HCT116 (cell line): ENCODE data around the gene TBX20. TPM values are rescaled to one million over a fixed set of nuclear protein-coding genes. Genes with fewer than 3 reads are reported as not detected.

ENCODE experiments used
- ATAC-seq: fragments of 200-7000 bp; cut with Tn5 transposase; 2 replicates; pipeline ENCODE4 v1.9.1; 2020; ENCODE audit warnings: mild to moderate bottlenecking, moderate library complexity
- BruUV-seq: library from RNA; stranded (reverse); fragments of 400-500 nt; replicated peaks from 2 replicates; lab custom pipeline; 2021; lab: Mats Ljungman, UMichigan
- CTCF ChIA-PET: fragments of 300-600 bp; sonication (Branson Sonifier 250); formaldehyde crosslinking; loops from one replicate; lab custom pipeline; 2021; ENCODE audit warnings: antibody characterized with exemption; lab: Charles Lee
- POLR2A ChIA-PET: fragments of 300-600, 350-600 bp; sonication (Branson Sonifier 250); formaldehyde crosslinking; loops from one replicate; lab custom pipeline; 2021; ENCODE audit warnings: antibody characterized with exemption; lab: Charles Lee
- RAD21 ChIA-PET, 2 experiments: fragments of 300-600 bp; sonication (Branson Sonifier 250); formaldehyde crosslinking; loops; one replicate each; lab custom pipeline; 2023; ENCODE audit warnings: low total read pairs in 2 of 2; ENCODE audit not compliant: uncharacterized antibody in 2 of 2, unreplicated experiment in 2 of 2, low non-redundant PET in 1 of 2; lab: Charles Lee
- DNase-seq: peaks from one replicate; pipeline ENCODE4 v3.0.0-alpha.2; 2010; ENCODE audit warnings: low read depth, low spot score
- H2AFZ ChIP-seq: fragments of 200-600 bp; shearing (Covaris generic), sonication (generic); 2 replicates; pipeline ENCODE4 v1.6.1; 2017; ENCODE audit warnings: low read depth, mixed run types, mixed read lengths, antibody characterized with exemption, low read length; ENCODE audit not compliant: poor library complexity, severe bottlenecking
- H3K27ac ChIP-seq: 2 replicates; pipeline ENCODE4 v1.5.1; 2012; ENCODE audit warnings: low read depth, low read length
- H3K27me3 ChIP-seq: fragments of 200-600 bp; sonication (generic); 2 replicates; pipeline ENCODE4 v1.6.1; 2016; ENCODE audit warnings: mixed run types, low read length, mixed read lengths; ENCODE audit not compliant: insufficient read depth
- H3K36me3 ChIP-seq, 2 experiments: fragments of 200-500 bp in 1 of 2; fragments of 200-600 bp in 1 of 2; sonication (Bioruptor generic) in 1 of 2; sonication (generic) in 1 of 2; 2 replicates each; pipeline versions ENCODE4 v1.5.1 to v1.6.1; 2014 to 2016; ENCODE audit warnings: low read length in 2 of 2, inconsistent platforms in 1 of 2, mixed read lengths in 1 of 2, mixed run types in 1 of 2; ENCODE audit not compliant: insufficient read depth in 2 of 2, control insufficient read depth in 1 of 2
- H3K4me1 ChIP-seq, 2 experiments: fragments of 200-600 bp in 1 of 2; sonication (generic) in 1 of 2; 2 replicates each; pipeline versions ENCODE4 v1.5.1 to v1.6.1; 2012 to 2017; ENCODE audit warnings: low read length in 2 of 2, inconsistent platforms in 1 of 2, mild to moderate bottlenecking in 1 of 2, mixed read lengths in 1 of 2, mixed run types in 1 of 2, moderate library complexity in 1 of 2; ENCODE audit not compliant: insufficient read depth in 2 of 2, control insufficient read depth in 1 of 2
- H3K4me2 ChIP-seq: fragments of 200-600 bp; sonication (generic); 2 replicates; pipeline ENCODE4 v1.6.1; 2017; ENCODE audit warnings: mixed run types, low read length, mixed read lengths
- H3K4me3 ChIP-seq, 2 experiments: fragments of 200-600 bp in 1 of 2; sonication (generic) in 1 of 2; replicated peaks in 1 of 2; 2 replicates each; pipeline ENCODE4 v1.5.1; 2011 to 2016; ENCODE audit warnings: low read length in 2 of 2, control low read depth in 1 of 2, low read depth in 1 of 2, mild to moderate bottlenecking in 1 of 2, mixed read lengths in 1 of 2, mixed run types in 1 of 2
- H3K79me2 ChIP-seq: fragments of 200-600 bp; sonication (generic); 2 replicates; pipeline ENCODE4 v1.6.1; 2017; ENCODE audit warnings: mild to moderate bottlenecking, mixed run types, low read length, moderate library complexity, mixed read lengths; ENCODE audit not compliant: insufficient read depth
- H3K9ac ChIP-seq: fragments of 200-600 bp; sonication (generic); 2 replicates; pipeline ENCODE4 v1.6.1; 2016; ENCODE audit warnings: low read length, mixed read lengths
- H3K9me2 ChIP-seq: fragments of 200-600 bp; sonication (generic), shearing (Covaris generic); 2 replicates; pipeline ENCODE4 v1.6.1; 2017; ENCODE audit warnings: mixed run types, mild to moderate bottlenecking, moderate library complexity; ENCODE audit not compliant: insufficient read depth
- H3K9me3 ChIP-seq, 2 experiments: fragments of 200-500 bp in 1 of 2; fragments of 200-600 bp in 1 of 2; sonication (Bioruptor generic) in 1 of 2; sonication (generic) in 1 of 2; 2 replicates each; pipeline ENCODE4 v1.6.1; 2014 to 2017; ENCODE audit warnings: low read length in 2 of 2, mixed read lengths in 2 of 2, inconsistent platforms in 1 of 2, low read depth in 1 of 2, mild to moderate bottlenecking in 1 of 2, mixed run types in 1 of 2, moderate library complexity in 1 of 2; ENCODE audit not compliant: control insufficient read depth in 1 of 2, insufficient read depth in 1 of 2
- H4K20me1 ChIP-seq: fragments of 200-600 bp; sonication (generic), shearing (Covaris generic); 2 replicates; pipeline ENCODE4 v1.6.1; 2017; ENCODE audit warnings: mixed run types, mild to moderate bottlenecking, moderate library complexity; ENCODE audit not compliant: insufficient read depth
- ATF3 ChIP-seq: IDR thresholded peaks from 2 replicates; pipeline ENCODE4 v1.6.1; 2012
- CTCF ChIP-seq, 3 experiments: fragments of 200-600 bp in 1 of 3; sonication (generic) in 1 of 3; IDR thresholded peaks in 2 of 3; conservative IDR thresholded peaks in 1 of 3; 2 replicates each; pipeline ENCODE4 v1.5.1; 2012 to 2017; ENCODE audit warnings: low read depth in 2 of 3, low read length in 2 of 3, antibody characterized with exemption in 1 of 3, borderline replicate concordance in 1 of 3, control low read depth in 1 of 3, mild to moderate bottlenecking in 1 of 3, mixed read lengths in 1 of 3, mixed run types in 1 of 3, moderate library complexity in 1 of 3; ENCODE audit not compliant: insufficient read depth in 1 of 3
- ELF1 ChIP-seq: IDR thresholded peaks from 2 replicates; pipeline ENCODE4 v1.6.1; 2012; ENCODE audit warnings: low read depth, borderline replicate concordance
- EZH2 ChIP-seq: fragments of 200-600 bp; sonication (generic); IDR thresholded peaks from 2 replicates; pipeline ENCODE4 v1.6.1; 2017; ENCODE audit warnings: antibody characterized with exemption, mixed run types
- EZH2phosphoT487 ChIP-seq: fragments of 200-600 bp; IDR thresholded peaks from 2 replicates; pipeline ENCODE4 v1.6.1; 2018; ENCODE audit warnings: antibody characterized with exemption, borderline replicate concordance
- JUND ChIP-seq: IDR thresholded peaks from 2 replicates; pipeline ENCODE4 v1.6.1; 2012
- MAX ChIP-seq: IDR thresholded peaks from 2 replicates; pipeline ENCODE4 v1.6.1; 2012
- RAD21 ChIP-seq: IDR thresholded peaks from 2 replicates; pipeline ENCODE4 v1.6.1; 2012; ENCODE audit warnings: low read depth, mild to moderate bottlenecking
- REST ChIP-seq: IDR thresholded peaks from 2 replicates; pipeline ENCODE4 v1.6.1; 2012; ENCODE audit warnings: low read depth
- SIN3A ChIP-seq: IDR thresholded peaks from 2 replicates; pipeline ENCODE4 v1.6.1; 2012; ENCODE audit warnings: low read depth
- YY1 ChIP-seq: IDR thresholded peaks from 2 replicates; pipeline ENCODE4 v1.6.1; 2011; ENCODE audit warnings: low read length, low read depth, moderate library complexity, mild to moderate bottlenecking; ENCODE audit not compliant: insufficient replicate concordance; ENCODE audit errors: extremely low read depth
- ZBTB33 ChIP-seq: IDR thresholded peaks from 2 replicates; pipeline ENCODE4 v1.6.1; 2011; ENCODE audit warnings: mild to moderate bottlenecking, low read length, moderate library complexity; ENCODE audit not compliant: insufficient replicate concordance; ENCODE audit errors: extremely low read depth
- ZNF274 ChIP-seq: fragments of 200-500 bp; sonication (Bioruptor generic); IDR thresholded peaks from 2 replicates; pipeline ENCODE4 v1.6.1; 2014; ENCODE audit warnings: mild to moderate bottlenecking, low read depth, low read length, inconsistent platforms
- intact Hi-C: fragments of 100-400 bp; cut with micrococcal nuclease; formaldehyde crosslinking; loops from 2 replicates; pipeline ENCODE4 v1.10.0; 2022
- total RNA-seq: library from RNA; stranded (reverse); gene quantifications from one replicate; pipeline ENCODE4 v1.2.1, GENCODE V29; 2021; ENCODE audit not compliant: unreplicated experiment

TBX20 gene
- total RNA-seq, 1 experiment from 2014 or later, result not detected

- no peak for TF ChIP-seq CTCF (IDR thresholded peaks at IDR 0.05 in 2 of 3, conservative IDR thresholded peaks at IDR 0.05 in 1 of 3; ENCODE audit: borderline replicate concordance in 1 of 3, insufficient read depth in 1 of 3, low read depth in 2 of 3, low read length in 2 of 3)
- no peak for TF ChIP-seq RAD21
Observed at GRCh38 chr7:35254496-35255442, 869 bp upstream of the TBX20 start (continued).

- RAD21 ChIA-PET, result no interaction called here
- POLR2A ChIA-PET, result no interaction called here
- no peak overlapping the region for H3K4me2 ChIP-seq
- H3K36me3 ChIP-seq, result no peaks in the 10 kb centered on the region
- intact Hi-C loops, result no loop called here
- H4K20me1 ChIP-seq, result no peaks in the 10 kb centered on the region
- H3K4me1 ChIP-seq, result no peaks in the 10 kb centered on the region
- H3K27ac ChIP-seq, result no peak overlapping the region
- no peak overlapping the region for H3K9ac ChIP-seq
- no peaks in the 10 kb centered on the region for H3K79me2 ChIP-seq
- TF ChIP-seq ZBTB33, result no peak
- no peak for TF ChIP-seq YY1
- TF ChIP-seq EZH2phosphoT487, result no peak
- TF ChIP-seq MAX, result no peak
- no peak for TF ChIP-seq ELF1
- TF ChIP-seq REST, result no peak
- no peak for TF ChIP-seq ATF3
- TF ChIP-seq EZH2, result no peak
- no peak for TF ChIP-seq RAD21
- no peak for TF ChIP-seq JUND
- no peak for TF ChIP-seq SIN3A
- TF ChIP-seq ZNF274, result no peak
- CTCF ChIA-PET, result no interaction called here
- H3K9me2 ChIP-seq, result no peaks in the 10 kb centered on the region
- BruUV-seq, result no TSS peak
- DNase-seq (no peak), ATAC-seq (no peak)
- H2AFZ ChIP-seq, result no peak overlapping the region
- H3K9me3 ChIP-seq, result no peaks in the 10 kb centered on the region
- no peak overlapping the region for H3K4me3 ChIP-seq
- peaks cover 44% of the 10 kb centered on the region for H3K27me3 ChIP-seq
Observed at GRCh38 chr7:35253460-35253709, 515 bp downstream of the TBX20 start.
